Stimulated activated naive B cell treated with anti-CD40 and anti-IgM and Interleukin-4, amounts not matched to agents 10 μg/mL and 1 μg/mL and 100 μg/mL, for 72 hours (primary cell): Measurements from ENCODE around the gene COX10.

Source experiments
- ATAC-seq, 2 donors: fragments of 150-1000 bp; cut with Tn5 transposase; replicated peaks; 2 replicates each; pipeline ENCODE4 v1.10.0; 2021; ENCODE audit warnings: moderate library complexity in 1 of 2
- DNase-seq: peaks from one replicate; pipeline ENCODE4 v3.0.0; 2021
- H3K27ac Mint-ChIP-seq: one replicate; pipeline ENCODE4 v1.8.0; 2022; ENCODE audit warnings: mild to moderate bottlenecking, mixed read lengths
- H3K27me3 Mint-ChIP-seq, 2 donors: one replicate each; pipeline ENCODE4 v1.8.0; 2022; ENCODE audit warnings: mixed read lengths in 2 of 2
- H3K36me3 Mint-ChIP-seq, 2 donors: one replicate each; pipeline ENCODE4 v1.8.0; 2022; ENCODE audit warnings: mixed read lengths in 2 of 2, mild to moderate bottlenecking in 1 of 2
- H3K4me1 Mint-ChIP-seq, 2 donors: one replicate each; pipeline ENCODE4 v1.8.0; 2022; ENCODE audit warnings: mixed read lengths in 2 of 2, mild to moderate bottlenecking in 1 of 2
- H3K4me3 Mint-ChIP-seq, 2 donors: one replicate each; pipeline ENCODE4 v1.8.0; 2022; ENCODE audit warnings: mild to moderate bottlenecking in 2 of 2, mixed read lengths in 2 of 2, moderate library complexity in 1 of 2
- H3K9me3 Mint-ChIP-seq, 2 donors: one replicate each; pipeline ENCODE4 v1.8.0; 2022; ENCODE audit warnings: mixed read lengths in 2 of 2, mild to moderate bottlenecking in 1 of 2

Gene COX10

GRCh38 chr17:14052886-14053615 lies 16.3 kb upstream of the COX10 start:
- H3K4me3 Mint-ChIP-seq = no peak overlapping the region
- H3K27ac Mint-ChIP-seq = no peak overlapping the region
- peaks cover 5% of the 10 kb centered on the region in 2 donors for H3K4me1 Mint-ChIP-seq
- H3K9me3 Mint-ChIP-seq = no peaks in the 10 kb centered on the region
- ATAC-seq (no peak), DNase-seq (no peak)
- H3K27me3 Mint-ChIP-seq = no peaks in the 10 kb centered on the region
- H3K36me3 Mint-ChIP-seq = peaks cover 27 to 47% of the 10 kb centered on the region in 2 donors

- Mint-ChIP-seq H3K36me3 (peaks cover 42 to 55% of the 10 kb centered on the region in 2 donors), H3K9me3 (no peaks in the 10 kb centered on the region), H3K4me1 (peaks cover 0 to 3% of the 10 kb centered on the region in 2 donors), H3K27ac (no peak overlapping the region), H3K27me3 (no peaks in the 10 kb centered on the region), H3K4me3 (no peak overlapping the region)
- DNase-seq (no peak), ATAC-seq (no peak)
Observed at GRCh38 chr17:14057591-14057990, 11.7 kb upstream of the COX10 start.

GRCh38 chr17:14058051-14058450 lies 11.3 kb upstream of the COX10 start:
- DNase-seq = no peak
- peaks cover 47 to 55% of the 10 kb centered on the region in 2 donors for H3K36me3 Mint-ChIP-seq

GRCh38 chr17:14060706-14061105 lies 8.6 kb upstream of the COX10 start:
- H3K4me1 Mint-ChIP-seq = peaks cover 0 to 5% of the 10 kb centered on the region in 2 donors
- no peak overlapping the region for H3K4me3 Mint-ChIP-seq
- H3K27ac Mint-ChIP-seq = no peak overlapping the region
- ATAC-seq (no peak), DNase-seq (no peak)
- H3K36me3 Mint-ChIP-seq = peaks cover 48 to 58% of the 10 kb centered on the region in 2 donors
- no peaks in the 10 kb centered on the region for H3K9me3 Mint-ChIP-seq
- H3K27me3 Mint-ChIP-seq = no peaks in the 10 kb centered on the region

More at GRCh38 chr17:14058051-14058450, 11.3 kb upstream of the COX10 start:
- H3K4me1 Mint-ChIP-seq = peaks cover 0 to 3% of the 10 kb centered on the region in 2 donors
- no peak overlapping the region for H3K4me3 Mint-ChIP-seq
- H3K27me3 Mint-ChIP-seq = no peaks in the 10 kb centered on the region
- no peaks in the 10 kb centered on the region for H3K9me3 Mint-ChIP-seq
- H3K27ac Mint-ChIP-seq = no peak overlapping the region
- ATAC-seq = no peak

- Mint-ChIP-seq H3K27ac (no peak overlapping the region), H3K36me3 (peaks cover 50 to 55% of the 10 kb centered on the region in 2 donors), H3K4me3 (no peak overlapping the region), H3K9me3 (peaks cover 2 to 3% of the 10 kb centered on the region in 2 donors), H3K27me3 (no peaks in the 10 kb centered on the region), H3K4me1 (peaks cover 0 to 2% of the 10 kb centered on the region in 2 donors)
- no peak for DNase-seq
- no peak for ATAC-seq
Observed at GRCh38 chr17:14061666-14062560, 7.4 kb upstream of the COX10 start.

GRCh38 chr17:14067347-14067746 lies 2.0 kb upstream of the COX10 start:
- peaks cover 17 to 28% of the 10 kb centered on the region in 2 donors for H3K4me1 Mint-ChIP-seq
- no peak overlapping the region for H3K4me3 Mint-ChIP-seq
- ATAC-seq (no peak), DNase-seq (no peak)
- H3K27ac Mint-ChIP-seq = no peak overlapping the region
- peaks cover 2 to 3% of the 10 kb centered on the region in 2 donors for H3K9me3 Mint-ChIP-seq
- peaks cover 24 to 29% of the 10 kb centered on the region in 2 donors for H3K36me3 Mint-ChIP-seq
- H3K27me3 Mint-ChIP-seq = no peaks in the 10 kb centered on the region

- peaks cover 26 to 35% of the 10 kb centered on the region in 2 donors for H3K4me1 Mint-ChIP-seq
- H3K4me3 Mint-ChIP-seq = peak overlapping the region; percentile 95 to 97
- ATAC-seq = peak; percentile 8 to 32
- H3K27me3 Mint-ChIP-seq = no peaks in the 10 kb centered on the region
- peaks cover 2 to 3% of the 10 kb centered on the region in 2 donors for H3K9me3 Mint-ChIP-seq
- peaks cover 15 to 32% of the 10 kb centered on the region in 2 donors for H3K36me3 Mint-ChIP-seq
- H3K27ac Mint-ChIP-seq = peak overlapping the region; percentile 98
- no peak for DNase-seq
Observed at GRCh38 chr17:14068542-14069250, 608 bp upstream of the COX10 start.

GRCh38 chr17:14070344-14070984 lies 1.2 kb downstream of the COX10 start:
- ATAC-seq (no peak), DNase-seq (no peak)
- H3K9me3 Mint-ChIP-seq = peaks cover 2 to 3% of the 10 kb centered on the region in 2 donors
- no peak overlapping the region for H3K27ac Mint-ChIP-seq
- peaks cover 12 to 30% of the 10 kb centered on the region in 2 donors for H3K36me3 Mint-ChIP-seq
- H3K27me3 Mint-ChIP-seq = no peaks in the 10 kb centered on the region
- peaks cover 24 to 35% of the 10 kb centered on the region in 2 donors for H3K4me1 Mint-ChIP-seq
- H3K4me3 Mint-ChIP-seq = peak overlapping the region; percentile 95 to 97

- Mint-ChIP-seq H3K4me3 (no peak overlapping the region), H3K4me1 (peaks cover 23 to 33% of the 10 kb centered on the region in 2 donors), H3K27me3 (no peaks in the 10 kb centered on the region), H3K36me3 (peaks cover 12 to 29% of the 10 kb centered on the region in 2 donors), H3K9me3 (no peaks in the 10 kb centered on the region), H3K27ac (no peak overlapping the region)
- no peak for DNase-seq
- ATAC-seq = no peak
Observed at GRCh38 chr17:14072881-14073280, 3.6 kb downstream of the COX10 start.

GRCh38 chr17:14078027-14078426 lies 8.7 kb downstream of the COX10 start:
- H3K4me3 Mint-ChIP-seq = no peak overlapping the region
- no peak for DNase-seq
- peaks cover 34 to 49% of the 10 kb centered on the region in 2 donors for H3K36me3 Mint-ChIP-seq
- H3K27ac Mint-ChIP-seq = no peak overlapping the region
- peaks cover 10 to 12% of the 10 kb centered on the region in 2 donors for H3K4me1 Mint-ChIP-seq
- ATAC-seq = no peak
- H3K27me3 Mint-ChIP-seq = no peaks in the 10 kb centered on the region
- H3K9me3 Mint-ChIP-seq = no peaks in the 10 kb centered on the region

- no peak overlapping the region for H3K4me3 Mint-ChIP-seq
- H3K27me3 Mint-ChIP-seq = no peaks in the 10 kb centered on the region
- no peak for ATAC-seq
Observed at GRCh38 chr17:14080847-14081251, 11.5 kb downstream of the COX10 start.

GRCh38 chr17:14082848-14083247 lies 13.5 kb downstream of the COX10 start:
- H3K4me1 Mint-ChIP-seq = peaks cover 9 to 24% of the 10 kb centered on the region in 2 donors
- H3K27me3 Mint-ChIP-seq = no peaks in the 10 kb centered on the region
- H3K4me3 Mint-ChIP-seq = no peak overlapping the region
- ATAC-seq (no peak), DNase-seq (no peak)
- H3K36me3 Mint-ChIP-seq = peaks cover 40 to 49% of the 10 kb centered on the region in 2 donors
- H3K27ac Mint-ChIP-seq = no peak overlapping the region
- no peaks in the 10 kb centered on the region for H3K9me3 Mint-ChIP-seq

More at GRCh38 chr17:14080847-14081251, 11.5 kb downstream of the COX10 start:
- Mint-ChIP-seq H3K27ac (peak overlapping the region; percentile 28), H3K4me1 (peaks cover 5 to 13% of the 10 kb centered on the region in 2 donors), H3K9me3 (no peaks in the 10 kb centered on the region), H3K36me3 (peaks cover 33 to 44% of the 10 kb centered on the region in 2 donors)
- DNase-seq = no peak

- H3K36me3 Mint-ChIP-seq = peaks cover 39 to 47% of the 10 kb centered on the region in 2 donors
- no peak overlapping the region for H3K4me3 Mint-ChIP-seq
- H3K9me3 Mint-ChIP-seq = no peaks in the 10 kb centered on the region
- H3K4me1 Mint-ChIP-seq = peaks cover 12 to 41% of the 10 kb centered on the region in 2 donors
- ATAC-seq = no peak
- H3K27ac Mint-ChIP-seq = no peak overlapping the region
- no peaks in the 10 kb centered on the region for H3K27me3 Mint-ChIP-seq
- DNase-seq = no peak
Observed at GRCh38 chr17:14084955-14085354, 15.7 kb downstream of the COX10 start.
